HG03342 (cell line): ENCODE measurements around the gene RAB1B.
"Not testable (repeated sequence)": the region's sequence is repeated elsewhere in the genome, so short reads cannot be mapped to it uniquely, and the experiment has no call there.

Source experiments
- ATAC-seq: cut with Tn5 transposase; IDR thresholded peaks from one replicate; pipeline ENCODE4 v1.9.1; 2021; ENCODE audit warnings: mild to moderate bottlenecking, moderate library complexity; ENCODE audit not compliant: unreplicated experiment

RAB1B gene

GRCh38 chr11:66294626-66295620 is 26.5 kb downstream of the RAB1B start:
- ATAC-seq: no peak

GRCh38 chr11:66297610-66298009 is 29.2 kb downstream of the RAB1B start:
- ATAC-seq: no peak

- ATAC-seq: no peak
Observed at GRCh38 chr11:66299186-66299585, 30.7 kb downstream of the RAB1B start.

- no peak for ATAC-seq
Observed at GRCh38 chr11:66302656-66303055, 34.2 kb downstream of the RAB1B start.

GRCh38 chr11:66309475-66309874 is 41.0 kb downstream of the RAB1B start:
- ATAC-seq: no peak

DNA sequence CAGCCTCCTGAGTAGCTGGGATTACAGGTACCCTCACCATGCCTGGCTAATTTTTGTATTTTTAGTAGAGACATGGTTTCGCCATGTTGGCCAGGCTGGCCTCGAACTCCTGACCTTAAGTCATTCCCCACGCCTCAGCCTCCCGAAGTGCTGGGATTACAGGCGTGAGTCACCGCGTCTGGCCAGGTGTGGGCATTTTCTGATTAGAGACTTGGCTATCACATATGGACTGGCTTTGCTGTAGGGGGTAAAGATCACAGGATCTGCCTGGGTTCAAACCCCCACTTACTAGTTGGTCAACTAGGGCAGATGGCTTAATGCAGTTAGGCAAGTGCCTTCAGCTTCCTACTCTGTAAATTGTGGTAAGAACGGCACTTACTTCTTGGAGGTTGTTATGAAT is 41.9 kb downstream of the RAB1B start:
- ATAC-seq: no peak

GRCh38 chr11:66310803-66311440 is 42.5 kb downstream of the RAB1B start:
- not testable (repeated sequence) for ATAC-seq

GRCh38 chr11:66311470-66311964 is 43.1 kb downstream of the RAB1B start:
- no peak for ATAC-seq

DNA sequence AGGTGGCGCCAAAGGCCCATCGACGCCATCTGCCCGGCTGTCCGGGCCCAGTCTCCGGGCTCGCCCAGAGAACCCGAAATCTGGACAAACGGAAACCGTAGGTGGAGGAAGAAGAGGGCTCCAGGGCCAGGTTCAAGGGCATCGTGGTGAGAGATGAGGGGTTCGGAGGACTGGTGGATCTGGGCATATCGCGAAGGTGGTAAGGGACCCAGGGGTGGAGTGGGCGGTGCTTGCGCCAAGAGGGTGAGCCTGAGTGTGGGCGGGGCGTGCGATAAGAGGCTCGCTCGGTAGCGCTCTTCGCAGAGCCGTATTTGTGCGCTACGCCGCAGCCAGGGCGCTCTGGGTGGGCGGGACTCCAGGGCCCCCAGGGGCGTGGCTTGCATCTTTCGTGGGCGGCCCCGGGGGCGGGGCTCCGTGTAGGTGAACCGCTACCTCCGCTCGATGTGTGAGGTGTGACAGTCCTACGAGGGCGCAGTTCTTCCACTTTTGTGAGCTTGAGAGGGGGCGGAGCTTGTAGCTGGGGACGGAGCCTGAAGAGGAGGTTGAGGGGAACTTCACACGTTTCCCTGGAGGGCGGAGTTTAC is 43.6 kb downstream of the RAB1B start:
- ATAC-seq: peak; percentile 63

DNA sequence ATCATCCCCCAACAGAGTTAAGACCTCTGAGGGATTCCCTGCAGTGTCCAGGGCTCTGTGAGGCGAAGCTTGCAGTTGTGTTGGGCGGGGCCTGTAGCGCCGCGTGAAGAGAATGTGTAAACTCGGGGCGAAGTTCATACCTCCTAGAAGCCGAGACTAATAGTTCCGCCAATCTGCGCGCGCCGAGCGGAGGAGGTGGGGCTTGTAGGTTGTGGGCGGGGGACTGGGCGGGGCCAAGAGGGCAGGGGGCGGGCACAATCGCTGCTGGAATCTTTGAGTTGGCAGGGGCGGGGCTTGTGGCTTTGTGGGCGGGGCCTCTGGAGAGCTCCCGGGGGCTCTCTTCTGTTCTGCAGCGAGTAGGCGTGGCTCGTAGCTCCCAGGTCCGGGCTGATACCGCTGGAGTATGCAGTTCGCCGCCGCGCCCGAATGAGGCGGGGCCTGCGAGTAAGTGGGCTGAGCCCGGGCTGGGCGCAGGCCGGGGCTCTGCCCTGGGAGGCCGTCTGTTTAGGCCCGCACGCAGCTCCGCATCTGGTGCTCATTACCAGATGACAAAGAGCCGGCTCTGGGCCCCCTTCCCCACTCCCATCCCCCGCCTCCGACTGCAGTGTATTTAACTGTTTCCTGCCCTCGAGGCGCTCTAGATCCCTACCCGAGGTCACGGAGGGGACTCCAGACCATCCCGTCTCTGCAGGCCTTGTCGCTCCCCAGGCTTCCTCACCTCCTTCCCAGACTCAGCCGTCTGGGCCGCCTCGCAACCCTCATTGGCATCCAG is 44.3 kb downstream of the RAB1B start:
- ATAC-seq: peak; percentile 72

DNA sequence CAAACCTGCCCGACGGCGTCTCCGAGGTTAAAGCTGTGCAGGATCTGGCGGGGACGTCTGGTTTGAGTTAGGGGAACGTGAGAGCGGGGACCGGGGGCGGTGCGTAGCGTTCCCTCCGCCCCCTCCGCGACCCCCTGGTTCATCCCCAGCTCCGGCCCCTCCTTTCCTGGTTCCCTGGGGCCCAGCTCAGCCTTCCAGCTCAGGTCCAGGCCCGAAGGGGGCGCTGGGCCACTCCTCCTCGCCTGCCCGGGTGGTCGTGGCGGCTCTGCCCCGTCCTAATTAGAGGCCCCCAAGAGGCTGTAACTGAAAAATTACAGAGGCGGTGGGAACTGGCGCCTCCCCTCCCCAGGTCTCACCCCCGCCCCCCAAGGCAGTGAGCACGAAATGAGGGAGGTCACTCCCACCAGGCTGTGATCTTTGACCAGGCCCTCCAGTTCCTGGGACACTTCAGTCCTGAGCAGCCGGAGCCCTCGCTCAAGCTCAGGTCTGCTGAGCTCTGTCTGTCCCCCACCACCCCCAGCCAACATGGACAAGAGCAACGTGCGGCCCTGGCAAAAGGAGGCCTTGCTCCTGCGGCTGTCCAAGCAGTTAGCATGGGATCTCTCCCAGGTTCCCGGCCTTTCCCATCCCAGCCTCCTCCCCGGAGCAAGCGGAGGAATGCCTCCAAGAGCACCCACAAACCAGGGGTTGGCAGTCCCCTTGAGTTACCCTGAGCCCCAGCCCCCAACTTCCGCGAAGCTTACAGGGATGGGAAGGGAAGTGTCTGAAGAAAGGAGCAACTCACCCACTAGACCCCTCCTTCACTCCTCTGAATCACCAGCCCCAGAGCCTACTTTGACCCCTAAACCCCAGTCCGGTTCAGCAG is 45.1 kb downstream of the RAB1B start:
- no peak for ATAC-seq

DNA sequence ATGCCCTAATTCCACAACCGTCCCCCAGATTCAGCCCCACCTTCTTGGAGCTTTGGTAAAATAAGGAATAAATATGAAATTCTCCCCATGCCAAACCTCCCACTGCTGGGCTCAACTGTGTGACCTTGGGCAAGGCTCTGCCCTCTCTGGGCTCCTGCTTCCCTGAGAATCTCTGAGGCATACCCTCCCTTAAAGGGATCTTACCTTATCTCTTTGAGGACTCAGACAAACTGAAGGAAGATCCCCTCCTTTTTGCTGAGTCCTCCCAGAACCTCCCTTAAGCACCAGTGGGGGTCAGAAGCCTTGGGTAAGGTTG is 45.7 kb downstream of the RAB1B start:
- no peak for ATAC-seq

DNA sequence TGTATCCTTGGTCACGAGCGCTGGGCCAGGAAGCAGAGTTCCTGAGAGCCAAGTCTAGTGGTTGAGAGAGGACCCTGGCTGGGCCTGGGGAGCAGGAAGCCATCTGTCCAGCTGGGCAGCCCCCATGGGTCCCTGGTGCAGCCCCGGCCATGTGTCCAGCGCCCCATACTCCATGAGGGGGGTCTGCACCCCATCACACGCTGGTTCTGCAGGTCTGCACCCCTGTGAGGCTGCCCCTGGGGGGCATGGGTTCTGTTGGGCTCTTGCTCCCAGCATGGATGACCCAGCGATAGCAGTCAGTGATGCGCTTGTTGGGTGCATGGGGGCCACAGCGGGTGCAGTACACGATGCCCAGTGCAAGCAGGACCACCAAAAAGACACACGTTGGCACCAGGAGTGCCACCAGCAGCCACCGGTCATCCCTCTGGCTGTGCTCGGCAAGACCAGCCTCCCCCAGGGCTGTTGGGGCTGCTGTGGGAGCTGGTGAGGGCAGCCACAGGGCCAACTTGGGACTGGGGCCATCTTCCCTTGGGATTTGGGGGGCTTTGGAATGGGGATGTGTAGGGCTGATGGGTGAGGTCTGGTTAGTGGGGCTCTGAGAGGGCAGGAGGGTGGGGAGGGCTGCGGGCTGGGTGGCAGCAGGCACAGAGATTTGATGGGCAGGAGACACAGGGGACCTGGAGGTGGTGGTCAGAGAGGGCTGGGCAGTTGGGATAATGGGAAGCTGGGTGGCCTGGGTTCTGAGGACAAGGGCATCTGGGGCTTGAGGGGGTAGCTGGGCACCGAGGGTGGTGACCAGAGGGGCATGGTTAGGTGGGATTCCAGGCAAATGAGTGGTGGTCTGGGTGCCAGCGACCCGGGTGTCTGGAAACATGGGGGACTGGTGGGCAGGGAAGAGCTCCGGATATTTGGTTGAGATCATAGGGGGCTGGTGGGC is 46.4 kb downstream of the RAB1B start:
- no peak for ATAC-seq

- ATAC-seq: no peak
Observed at GRCh38 chr11:66315498-66315885, 47.1 kb downstream of the RAB1B start.

GRCh38 chr11:66315921-66316811 is 47.7 kb downstream of the RAB1B start:
- no peak for ATAC-seq

- no peak for ATAC-seq
Observed at GRCh38 chr11:66316849-66317251, 48.4 kb downstream of the RAB1B start, which contains the start of gene CD248. Gene CD248, minus strand, starts transcription at chr11:66317044. Its CDS starts 17 bp downstream, at chr11:66317027.

- ATAC-seq: no peak
Observed at GRCh38 chr11:66317322-66317722, 48.9 kb downstream of the RAB1B start.
